Measurements from ENCODE around the gene SLC4A1. TPM values are rescaled to one million over a fixed set of nuclear protein-coding genes. Genes with fewer than 3 reads are reported as not detected.

Gene SLC4A1
- total RNA-seq, 1 experiment from 2014 or later: 0.22 TPM

GRCh38 chr17:44312396-44313104, 44.6 kb upstream of the SLC4A1 start:
- ChIA-PET POLR2A (no interaction called here), RAD21 (ENCODE audit: low non-redundant PET in 1 of 2, low total read pairs in 2 of 2, uncharacterized antibody in 2 of 2, unreplicated experiment in 2 of 2) (interaction anchor here in 1 of 2 experiments (0.5 kb wide), 1 partner anchor 223 kb away, joined by 3 read pairs; no protein-coding TSS in a partner anchor), CTCF (no interaction called here)
- DNase-seq (ENCODE audit: low read depth, low spot score): no peak
- Histone ChIP-seq H3K27ac (ENCODE audit: low read depth, low read length) (no peak overlapping the region), H2AFZ (ENCODE audit: low read depth, low read length, poor library complexity, severe bottlenecking) (no peak overlapping the region), H3K27me3 (ENCODE audit: insufficient read depth, low read length) (no peaks in the 10 kb centered on the region), H3K9me3 (ENCODE audit: control insufficient read depth in 1 of 2, insufficient read depth in 1 of 2, low read depth in 1 of 2, low read length in 2 of 2) (no peaks in the 10 kb centered on the region), H3K79me2 (ENCODE audit: insufficient read depth, low read length) (no peaks in the 10 kb centered on the region), H3K9ac (ENCODE audit: low read length) (no peak overlapping the region), H3K9me2 (ENCODE audit: insufficient read depth) (no peaks in the 10 kb centered on the region), H3K4me3 (replicated peaks in 1 of 2; ENCODE audit: low read depth in 1 of 2, low read length in 2 of 2) (no peak overlapping the region), H3K4me2 (ENCODE audit: low read length) (no peak overlapping the region), H4K20me1 (ENCODE audit: insufficient read depth) (no peaks in the 10 kb centered on the region), H3K4me1 (ENCODE audit: control insufficient read depth in 1 of 2, insufficient read depth in 2 of 2, low read length in 2 of 2) (peaks cover 6 to 59% of the 10 kb centered on the region in 2 experiments; a peak in 3 of 4 replicates), H3K36me3 (ENCODE audit: control insufficient read depth in 1 of 2, insufficient read depth in 2 of 2, low read length in 2 of 2) (no peaks in the 10 kb centered on the region)
- TF ChIP-seq SP1 (IDR thresholded peaks at IDR 0.05; ENCODE audit: low read depth) (no peak), CEBPB (IDR thresholded peaks at IDR 0.05; ENCODE audit: low read depth) (no peak), ELF1 (IDR thresholded peaks at IDR 0.05; ENCODE audit: borderline replicate concordance, low read depth) (no peak)
- intact Hi-C loops (cut with micrococcal nuclease): no loop called here
- no TSS peak for BruUV-seq (replicated peaks)
- no peak for ATAC-seq

- H3K9me2 ChIP-seq (ENCODE audit: insufficient read depth): no peaks in the 10 kb centered on the region
- peaks cover 6 to 50% of the 10 kb centered on the region in 2 experiments; a peak in 3 of 4 replicates for H3K4me1 ChIP-seq (ENCODE audit: control insufficient read depth in 1 of 2, insufficient read depth in 2 of 2, low read length in 2 of 2)
- H2AFZ ChIP-seq (ENCODE audit: low read depth, low read length, poor library complexity, severe bottlenecking): no peak overlapping the region
- intact Hi-C loops (cut with micrococcal nuclease): no loop called here
- ATAC-seq (no peak), DNase-seq (ENCODE audit: low read depth, low spot score) (no peak)
- no peaks in the 10 kb centered on the region for H3K9me3 ChIP-seq (ENCODE audit: control insufficient read depth in 1 of 2, insufficient read depth in 1 of 2, low read depth in 1 of 2, low read length in 2 of 2)
- H3K9ac ChIP-seq (ENCODE audit: low read length): no peak overlapping the region
- RAD21 ChIA-PET (ENCODE audit: low non-redundant PET in 1 of 2, low total read pairs in 2 of 2, uncharacterized antibody in 2 of 2, unreplicated experiment in 2 of 2): no interaction called here
- no peak overlapping the region for H3K4me3 ChIP-seq (replicated peaks in 1 of 2; ENCODE audit: low read depth in 1 of 2, low read length in 2 of 2)
- BruUV-seq (replicated peaks): no TSS peak
- CTCF ChIA-PET: no interaction called here
- no peak overlapping the region for H3K4me2 ChIP-seq (ENCODE audit: low read length)
- H4K20me1 ChIP-seq (ENCODE audit: insufficient read depth): no peaks in the 10 kb centered on the region
- no peaks in the 10 kb centered on the region for H3K27me3 ChIP-seq (ENCODE audit: insufficient read depth, low read length)
- H3K79me2 ChIP-seq (ENCODE audit: insufficient read depth, low read length): no peaks in the 10 kb centered on the region
- H3K36me3 ChIP-seq (ENCODE audit: control insufficient read depth in 1 of 2, insufficient read depth in 2 of 2, low read length in 2 of 2): no peaks in the 10 kb centered on the region
- TF ChIP-seq CEBPB (IDR thresholded peaks at IDR 0.05; ENCODE audit: low read depth) (no peak), ELF1 (IDR thresholded peaks at IDR 0.05; ENCODE audit: borderline replicate concordance, low read depth) (no peak), POLR2AphosphoS5 (IDR thresholded peaks at IDR 0.05; ENCODE audit: low read depth, low read length) (no peak), POLR2A (IDR thresholded peaks at IDR 0.05; ENCODE audit: borderline replicate concordance, extremely low read depth, insufficient read depth, insufficient read length) (no peak), JUND (IDR thresholded peaks at IDR 0.05) (no peak), ZBTB33 (IDR thresholded peaks at IDR 0.05; ENCODE audit: extremely low read depth, insufficient replicate concordance, low read length) (no peak), EGR1 (IDR thresholded peaks at IDR 0.05; ENCODE audit: low read depth) (no peak)
- no peak overlapping the region for H3K27ac ChIP-seq (ENCODE audit: low read depth, low read length)
- POLR2A ChIA-PET: interaction anchor here (1.0 kb wide), 1 partner anchor 15 kb away, joined by 3 read pairs; no protein-coding TSS in a partner anchor
Measured at GRCh38 chr17:44311562-44312181, 43.7 kb upstream of the SLC4A1 start.
